GM23338 (cell line): ENCODE measurements around the gene MTHFSD. TPM values are rescaled to one million over a fixed set of nuclear protein-coding genes. Genes with fewer than 3 reads are reported as not detected.
A peak's percentile ranks its signal among the peaks of the same experiment; 100 is the strongest.

Experiments
- ATAC-seq: fragments of 200-7000 bp; cut with Tn5 transposase; 3 replicates; pipeline ENCODE4 v1.9.1; 2020
- DNase-seq: peaks from one replicate; pipeline ENCODE4 v3.0.0-alpha.2; 2015; ENCODE audit warnings: low spot score
- H2AFZ ChIP-seq: fragments of 200-600 bp; sonication (generic); 2 replicates; pipeline ENCODE4 v1.8.0; 2016; ENCODE audit warnings: antibody characterized with exemption, mild to moderate bottlenecking, moderate library complexity
- H3F3A ChIP-seq: fragments of 200-600 bp; sonication (generic); replicated peaks from 2 replicates; pipeline ENCODE4 v1.8.0; 2017; ENCODE audit warnings: antibody characterized with exemption, mixed run types, low read depth
- H3K27ac ChIP-seq: fragments of 200-600 bp; sonication (generic); 2 replicates; pipeline ENCODE4 v1.6.1; 2016; ENCODE audit warnings: low read depth
- H3K27me3 ChIP-seq: fragments of 200-600 bp; sonication (generic); 2 replicates; pipeline ENCODE4 v1.8.0; 2016; ENCODE audit warnings: mild to moderate bottlenecking, mixed run types, moderate library complexity; ENCODE audit not compliant: insufficient read depth
- H3K36me3 ChIP-seq: fragments of 200-600 bp; sonication (generic); 2 replicates; pipeline ENCODE4 v1.8.0; 2016; ENCODE audit warnings: mild to moderate bottlenecking; ENCODE audit not compliant: insufficient read depth
- H3K4me1 ChIP-seq: fragments of 200-600 bp; sonication (generic); 2 replicates; pipeline ENCODE4 v1.8.0; 2016; ENCODE audit warnings: mild to moderate bottlenecking, moderate library complexity; ENCODE audit not compliant: insufficient read depth
- H3K4me2 ChIP-seq: fragments of 200-600 bp; sonication (generic); 2 replicates; pipeline ENCODE4 v1.7.1; 2017; ENCODE audit warnings: mixed run types
- H3K4me3 ChIP-seq: fragments of 200-600 bp; sonication (generic); 2 replicates; pipeline ENCODE4 v1.6.1; 2016; ENCODE audit warnings: mixed run types
- H3K79me2 ChIP-seq: fragments of 200-600 bp; sonication (generic); replicated peaks from 2 replicates; pipeline ENCODE4 v1.8.0; 2017; ENCODE audit warnings: mild to moderate bottlenecking; ENCODE audit not compliant: insufficient read depth
- H3K9me2 ChIP-seq: fragments of 200-600 bp; sonication (generic); 2 replicates; pipeline ENCODE4 v1.8.0; 2017; ENCODE audit not compliant: insufficient read depth
- H4K20me1 ChIP-seq: fragments of 200-600 bp; sonication (generic); replicated peaks from 2 replicates; pipeline ENCODE4 v1.8.0; 2017; ENCODE audit warnings: mild to moderate bottlenecking; ENCODE audit not compliant: insufficient read depth
- H3K27ac Mint-ChIP-seq: 2 replicates; pipeline ENCODE4 v1.8.0; 2020; ENCODE audit warnings: inconsistent platforms, mild to moderate bottlenecking, moderate library complexity, mixed read lengths
- H3K27me3 Mint-ChIP-seq: 3 replicates; pipeline ENCODE4 v1.8.0; 2022; ENCODE audit warnings: low read depth, mild to moderate bottlenecking, moderate library complexity, mixed read lengths, inconsistent platforms; ENCODE audit not compliant: insufficient read depth, poor library complexity
- H3K36me3 Mint-ChIP-seq: 3 replicates; pipeline ENCODE4 v1.8.0; 2021; ENCODE audit warnings: low read depth, mild to moderate bottlenecking, inconsistent platforms, moderate library complexity, mixed read lengths
- H3K4me1 Mint-ChIP-seq: 3 replicates; pipeline ENCODE4 v1.8.0; 2020; ENCODE audit warnings: mild to moderate bottlenecking, inconsistent platforms, mixed read lengths
- H3K4me3 Mint-ChIP-seq: 3 replicates; pipeline ENCODE4 v1.8.0; 2021; ENCODE audit warnings: moderate library complexity, mild to moderate bottlenecking, inconsistent platforms, mixed read lengths
- H3K9me3 Mint-ChIP-seq: 3 replicates; pipeline ENCODE4 v1.8.0; 2020; ENCODE audit warnings: moderate library complexity, mild to moderate bottlenecking, inconsistent platforms, mixed read lengths
- EZH2 ChIP-seq: fragments of 200-600 bp; sonication (generic); IDR thresholded peaks from one replicate; pipeline ENCODE4 v1.8.0; 2017; ENCODE audit warnings: antibody characterized with exemption, mild to moderate bottlenecking, low read depth; ENCODE audit not compliant: unreplicated experiment
- EZH2phosphoT487 ChIP-seq: fragments of 200-600 bp; sonication (generic); IDR thresholded peaks from one replicate; pipeline ENCODE4 v1.8.1; 2018; ENCODE audit warnings: antibody characterized with exemption; ENCODE audit not compliant: unreplicated experiment
- JUNB ChIP-seq: IDR thresholded peaks from one replicate; pipeline ENCODE4 v1.6.1; 2016; ENCODE audit warnings: antibody characterized with exemption; ENCODE audit not compliant: unreplicated experiment
- NANOG ChIP-seq: IDR thresholded peaks from 2 replicates; pipeline ENCODE4 v1.6.1; 2016; ENCODE audit warnings: antibody characterized with exemption, borderline replicate concordance
- POLR2AphosphoS5 ChIP-seq: IDR thresholded peaks from 2 replicates; pipeline ENCODE4 v1.6.1; 2016; ENCODE audit warnings: antibody characterized with exemption, low read depth
- ZNF114 ChIP-seq: fragments of 250-450 bp; sonication (Bioruptor Pico); IDR thresholded peaks from 2 replicates; pipeline ENCODE4 v1.5.0; 2020; ENCODE audit warnings: mild to moderate bottlenecking, moderate library complexity
- polyA plus RNA-seq: library from polyadenylated mRNA; unstranded; fragments of >200 nt; fragmentation: Nextera tagmentation; extraction: Ambion mirVana; gene quantifications from 2 replicates; pipeline ENCODE4 v1.2.1, GENCODE V29; 2016
- total RNA-seq: library from RNA; depleted of rRNA; stranded (reverse); fragments of >200 nt; shearing (Covaris generic); gene quantifications from 2 replicates; pipeline ENCODE4 v1.2.3, GENCODE V29; 2014
- TF ChIP-seq, protein P1 (sequence below), 2 experiments: fragments of 200-600 bp in 1 of 2; sonication (generic) in 1 of 2; conservative IDR thresholded peaks; 2 replicates each; pipeline versions ENCODE4 v1.5.1 to v1.6.1; 2016 to 2017; ENCODE audit warnings: antibody characterized with exemption in 2 of 2, low read depth in 2 of 2, mild to moderate bottlenecking in 2 of 2, moderate library complexity in 1 of 2
- TF ChIP-seq, protein P2 (sequence below): fragments of 250-450 bp; sonication (Bioruptor Pico); IDR thresholded peaks from 2 replicates; pipeline ENCODE4 v1.5.0; 2020; ENCODE audit warnings: mild to moderate bottlenecking, moderate library complexity

The MTHFSD gene
- total and polyA plus RNA-seq, 2 experiments from 2014 or later = 7.2 to 8.1 TPM

DNA sequence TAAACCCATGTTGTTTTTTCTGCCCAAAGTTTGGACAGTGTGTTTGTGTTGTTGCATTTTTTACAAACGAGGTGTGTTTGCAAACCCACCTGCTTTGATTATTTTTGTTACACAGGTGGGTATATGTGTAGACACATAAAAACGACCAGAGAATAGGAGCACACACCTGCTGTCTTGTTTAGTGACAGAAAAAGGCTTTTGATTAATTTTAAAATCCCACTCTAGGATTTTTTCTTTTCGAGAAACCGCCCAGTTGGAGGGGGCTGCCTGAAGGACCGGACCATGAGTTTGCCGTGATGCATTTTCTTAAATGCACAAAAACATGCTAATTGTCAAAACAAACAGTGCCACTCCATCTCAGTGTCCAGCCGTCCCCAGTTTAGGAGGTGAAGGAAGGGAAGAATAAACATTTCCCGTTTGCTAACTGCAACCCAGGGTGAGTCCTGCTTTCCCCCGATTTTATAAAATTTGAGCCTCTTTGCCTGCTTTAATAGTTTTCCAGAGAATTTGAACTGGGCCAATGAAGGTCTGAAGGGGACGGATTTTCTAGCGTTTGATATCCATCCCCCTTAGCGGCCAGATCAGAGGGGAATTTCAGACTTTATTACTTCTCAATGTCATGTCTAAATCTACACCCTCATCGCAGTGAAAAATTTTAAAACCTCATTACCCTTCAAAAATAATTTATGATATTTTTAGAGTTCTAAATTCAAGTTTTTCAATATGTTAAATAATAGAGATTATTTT is 14.8 kb upstream of the MTHFSD start:
- no peak for DNase-seq
- Histone ChIP-seq H3K9me2 (no peaks in the 10 kb centered on the region), H3K4me3 (no peak overlapping the region), H3K4me2 (0 out of 2 replicates have a peak overlapping the region, but pooled peaks have one; percentile 22), H3F3A (peaks cover 7% of the 10 kb centered on the region), H4K20me1 (peaks cover 28% of the 10 kb centered on the region), H3K27ac (no peak overlapping the region), H3K79me2 (no peaks in the 10 kb centered on the region), H2AFZ (no peak overlapping the region), H3K27me3 (peaks cover 99% of the 10 kb centered on the region), H3K4me1 (peaks cover 75% of the 10 kb centered on the region), H3K36me3 (no peaks in the 10 kb centered on the region)
- ATAC-seq = no peak
- no peak overlapping the region for H3K4me3 Mint-ChIP-seq
- H3K27ac Mint-ChIP-seq = no peak overlapping the region
- TF ChIP-seq EZH2phosphoT487 (no peak), POLR2AphosphoS5 (no peak), NANOG (no peak), JUNB (no peak), EZH2 (peak; percentile 43), ZNF114 (CRISPR knock-in tag) (no peak)
- TF ChIP-seq, protein P1, sequence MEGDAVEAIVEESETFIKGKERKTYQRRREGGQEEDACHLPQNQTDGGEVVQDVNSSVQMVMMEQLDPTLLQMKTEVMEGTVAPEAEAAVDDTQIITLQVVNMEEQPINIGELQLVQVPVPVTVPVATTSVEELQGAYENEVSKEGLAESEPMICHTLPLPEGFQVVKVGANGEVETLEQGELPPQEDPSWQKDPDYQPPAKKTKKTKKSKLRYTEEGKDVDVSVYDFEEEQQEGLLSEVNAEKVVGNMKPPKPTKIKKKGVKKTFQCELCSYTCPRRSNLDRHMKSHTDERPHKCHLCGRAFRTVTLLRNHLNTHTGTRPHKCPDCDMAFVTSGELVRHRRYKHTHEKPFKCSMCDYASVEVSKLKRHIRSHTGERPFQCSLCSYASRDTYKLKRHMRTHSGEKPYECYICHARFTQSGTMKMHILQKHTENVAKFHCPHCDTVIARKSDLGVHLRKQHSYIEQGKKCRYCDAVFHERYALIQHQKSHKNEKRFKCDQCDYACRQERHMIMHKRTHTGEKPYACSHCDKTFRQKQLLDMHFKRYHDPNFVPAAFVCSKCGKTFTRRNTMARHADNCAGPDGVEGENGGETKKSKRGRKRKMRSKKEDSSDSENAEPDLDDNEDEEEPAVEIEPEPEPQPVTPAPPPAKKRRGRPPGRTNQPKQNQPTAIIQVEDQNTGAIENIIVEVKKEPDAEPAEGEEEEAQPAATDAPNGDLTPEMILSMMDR (conservative IDR thresholded peaks at IDR 0.05; ENCODE audit: low read depth in 2 of 2) = no peak
- TF ChIP-seq, protein P2, sequence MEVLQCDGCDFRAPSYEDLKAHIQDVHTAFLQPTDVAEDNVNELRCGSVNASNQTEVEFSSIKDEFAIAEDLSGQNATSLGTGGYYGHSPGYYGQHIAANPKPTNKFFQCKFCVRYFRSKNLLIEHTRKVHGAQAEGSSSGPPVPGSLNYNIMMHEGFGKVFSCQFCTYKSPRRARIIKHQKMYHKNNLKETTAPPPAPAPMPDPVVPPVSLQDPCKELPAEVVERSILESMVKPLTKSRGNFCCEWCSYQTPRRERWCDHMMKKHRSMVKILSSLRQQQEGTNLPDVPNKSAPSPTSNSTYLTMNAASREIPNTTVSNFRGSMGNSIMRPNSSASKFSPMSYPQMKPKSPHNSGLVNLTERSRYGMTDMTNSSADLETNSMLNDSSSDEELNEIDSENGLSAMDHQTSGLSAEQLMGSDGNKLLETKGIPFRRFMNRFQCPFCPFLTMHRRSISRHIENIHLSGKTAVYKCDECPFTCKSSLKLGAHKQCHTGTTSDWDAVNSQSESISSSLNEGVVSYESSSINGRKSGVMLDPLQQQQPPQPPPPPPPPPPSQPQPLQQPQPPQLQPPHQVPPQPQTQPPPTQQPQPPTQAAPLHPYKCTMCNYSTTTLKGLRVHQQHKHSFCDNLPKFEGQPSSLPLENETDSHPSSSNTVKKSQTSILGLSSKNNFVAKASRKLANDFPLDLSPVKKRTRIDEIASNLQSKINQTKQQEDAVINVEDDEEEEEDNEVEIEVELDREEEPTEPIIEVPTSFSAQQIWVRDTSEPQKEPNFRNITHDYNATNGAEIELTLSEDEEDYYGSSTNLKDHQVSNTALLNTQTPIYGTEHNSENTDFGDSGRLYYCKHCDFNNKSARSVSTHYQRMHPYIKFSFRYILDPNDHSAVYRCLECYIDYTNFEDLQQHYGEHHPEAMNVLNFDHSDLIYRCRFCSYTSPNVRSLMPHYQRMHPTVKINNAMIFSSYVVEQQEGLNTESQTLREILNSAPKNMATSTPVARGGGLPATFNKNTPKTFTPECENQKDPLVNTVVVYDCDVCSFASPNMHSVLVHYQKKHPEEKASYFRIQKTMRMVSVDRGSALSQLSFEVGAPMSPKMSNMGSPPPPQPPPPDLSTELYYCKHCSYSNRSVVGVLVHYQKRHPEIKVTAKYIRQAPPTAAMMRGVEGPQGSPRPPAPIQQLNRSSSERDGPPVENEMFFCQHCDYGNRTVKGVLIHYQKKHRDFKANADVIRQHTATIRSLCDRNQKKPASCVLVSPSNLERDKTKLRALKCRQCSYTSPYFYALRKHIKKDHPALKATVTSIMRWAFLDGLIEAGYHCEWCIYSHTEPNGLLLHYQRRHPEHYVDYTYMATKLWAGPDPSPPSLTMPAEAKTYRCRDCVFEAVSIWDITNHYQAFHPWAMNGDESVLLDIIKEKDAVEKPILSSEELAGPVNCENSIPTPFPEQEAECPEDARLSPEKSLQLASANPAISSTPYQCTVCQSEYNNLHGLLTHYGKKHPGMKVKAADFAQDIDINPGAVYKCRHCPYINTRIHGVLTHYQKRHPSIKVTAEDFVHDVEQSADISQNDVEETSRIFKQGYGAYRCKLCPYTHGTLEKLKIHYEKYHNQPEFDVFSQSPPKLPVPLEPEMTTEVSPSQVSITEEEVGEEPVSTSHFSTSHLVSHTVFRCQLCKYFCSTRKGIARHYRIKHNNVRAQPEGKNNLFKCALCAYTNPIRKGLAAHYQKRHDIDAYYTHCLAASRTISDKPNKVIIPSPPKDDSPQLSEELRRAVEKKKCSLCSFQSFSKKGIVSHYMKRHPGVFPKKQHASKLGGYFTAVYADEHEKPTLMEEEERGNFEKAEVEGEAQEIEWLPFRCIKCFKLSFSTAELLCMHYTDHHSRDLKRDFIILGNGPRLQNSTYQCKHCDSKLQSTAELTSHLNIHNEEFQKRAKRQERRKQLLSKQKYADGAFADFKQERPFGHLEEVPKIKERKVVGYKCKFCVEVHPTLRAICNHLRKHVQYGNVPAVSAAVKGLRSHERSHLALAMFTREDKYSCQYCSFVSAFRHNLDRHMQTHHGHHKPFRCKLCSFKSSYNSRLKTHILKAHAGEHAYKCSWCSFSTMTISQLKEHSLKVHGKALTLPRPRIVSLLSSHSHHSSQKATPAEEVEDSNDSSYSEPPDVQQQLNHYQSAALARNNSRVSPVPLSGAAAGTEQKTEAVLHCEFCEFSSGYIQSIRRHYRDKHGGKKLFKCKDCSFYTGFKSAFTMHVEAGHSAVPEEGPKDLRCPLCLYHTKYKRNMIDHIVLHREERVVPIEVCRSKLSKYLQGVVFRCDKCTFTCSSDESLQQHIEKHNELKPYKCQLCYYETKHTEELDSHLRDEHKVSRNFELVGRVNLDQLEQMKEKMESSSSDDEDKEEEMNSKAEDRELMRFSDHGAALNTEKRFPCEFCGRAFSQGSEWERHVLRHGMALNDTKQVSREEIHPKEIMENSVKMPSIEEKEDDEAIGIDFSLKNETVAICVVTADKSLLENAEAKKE (CRISPR knock-in tag) = no peak
- no peaks in the 10 kb centered on the region for H3K36me3 Mint-ChIP-seq
- H3K27me3 Mint-ChIP-seq = peaks cover 92% of the 10 kb centered on the region
- H3K9me3 Mint-ChIP-seq = peaks cover 5% of the 10 kb centered on the region; the same call in 1 of the 3 replicates
- peaks cover 61% of the 10 kb centered on the region for H3K4me1 Mint-ChIP-seq
